Activated naive CD8-positive, alpha-beta T cell treated with anti-CD3 and anti-CD28 coated beads, Interleukin-2, amount 50 U/mL, for 24 hours (primary cell): Measurements from ENCODE around the gene SDF4.

Experiments used
- ATAC-seq: fragments of 150-1000 bp; cut with Tn5 transposase; one replicate; pipeline ENCODE4 v1.10.0; 2021
- DNase-seq: peaks from one replicate; pipeline ENCODE4 v3.0.0; 2021
- H3K27ac Mint-ChIP-seq: one replicate; pipeline ENCODE4 v1.8.0; 2021; ENCODE audit warnings: mild to moderate bottlenecking, mixed read lengths
- H3K27me3 Mint-ChIP-seq: one replicate; pipeline ENCODE4 v1.8.0; 2021; ENCODE audit warnings: mixed read lengths
- H3K36me3 Mint-ChIP-seq: one replicate; pipeline ENCODE4 v1.8.0; 2021; ENCODE audit warnings: low read depth, mixed read lengths
- H3K4me1 Mint-ChIP-seq: one replicate; pipeline ENCODE4 v1.8.0; 2021; ENCODE audit warnings: mixed read lengths
- H3K4me3 Mint-ChIP-seq: one replicate; pipeline ENCODE4 v1.8.0; 2021; ENCODE audit warnings: mild to moderate bottlenecking, moderate library complexity, mixed read lengths
- H3K9me3 Mint-ChIP-seq: one replicate; pipeline ENCODE4 v1.8.0; 2021; ENCODE audit warnings: mixed read lengths

The SDF4 gene

GRCh38 chr1:1232208-1232795 lies 501 bp upstream of the SDF4 start, which contains the start of gene B3GALT6:
B3GALT6 (plus strand) TSS chr1:1232237; CDS start chr1:1232279, 42 bp downstream.
- Mint-ChIP-seq H3K27me3 (no peaks in the 10 kb centered on the region), H3K27ac (peak within 1 kb of the TSS; percentile 84), H3K4me1 (peaks cover 35% of the 10 kb centered on the region), H3K4me3 (peak within 1 kb of the TSS; percentile 89), H3K9me3 (no peaks in the 10 kb centered on the region), H3K36me3 (peaks cover 28% of the 10 kb centered on the region)
- ATAC-seq: no peak
- no peak for DNase-seq

GRCh38 chr1:1230656-1231399 lies 973 bp downstream of the SDF4 start:
- Mint-ChIP-seq H3K9me3 (no peaks in the 10 kb centered on the region), H3K36me3 (peaks cover 28% of the 10 kb centered on the region), H3K4me3 (peak overlapping the region; percentile 89), H3K4me1 (peaks cover 37% of the 10 kb centered on the region), H3K27ac (peak overlapping the region; percentile 84), H3K27me3 (no peaks in the 10 kb centered on the region)
- DNase-seq (peak; percentile 31), ATAC-seq (no peak)

GRCh38 chr1:1229770-1230169 lies 2.0 kb downstream of the SDF4 start:
- ATAC-seq: no peak
- peak overlapping the region; percentile 78 for H3K27ac Mint-ChIP-seq
- H3K4me1 Mint-ChIP-seq: peaks cover 38% of the 10 kb centered on the region

GRCh38 chr1:1228596-1229321 lies 3.0 kb downstream of the SDF4 start:
- Mint-ChIP-seq H3K4me3 (no peak overlapping the region), H3K36me3 (peaks cover 26% of the 10 kb centered on the region), H3K27me3 (no peaks in the 10 kb centered on the region), H3K27ac (no peak overlapping the region), H3K9me3 (no peaks in the 10 kb centered on the region), H3K4me1 (peaks cover 28% of the 10 kb centered on the region)
- ATAC-seq (no peak), DNase-seq (no peak)

More at GRCh38 chr1:1229770-1230169, 2.0 kb downstream of the SDF4 start:
- no peak for DNase-seq
- Mint-ChIP-seq H3K36me3 (peaks cover 31% of the 10 kb centered on the region), H3K9me3 (no peaks in the 10 kb centered on the region), H3K4me3 (peak overlapping the region; percentile 89), H3K27me3 (no peaks in the 10 kb centered on the region)

- H3K36me3 Mint-ChIP-seq: peaks cover 25% of the 10 kb centered on the region
- no peaks in the 10 kb centered on the region for H3K9me3 Mint-ChIP-seq
- no peak overlapping the region for H3K4me3 Mint-ChIP-seq
- H3K4me1 Mint-ChIP-seq: peaks cover 24% of the 10 kb centered on the region
- no peak overlapping the region for H3K27ac Mint-ChIP-seq
- ATAC-seq (no peak), DNase-seq (no peak)
- no peaks in the 10 kb centered on the region for H3K27me3 Mint-ChIP-seq
Observed at GRCh38 chr1:1228187-1228586, 3.6 kb downstream of the SDF4 start.

GRCh38 chr1:1227386-1227785 lies 4.4 kb downstream of the SDF4 start:
- no peaks in the 10 kb centered on the region for H3K27me3 Mint-ChIP-seq
- H3K4me3 Mint-ChIP-seq: no peak overlapping the region
- H3K36me3 Mint-ChIP-seq: peaks cover 31% of the 10 kb centered on the region
- H3K27ac Mint-ChIP-seq: no peak overlapping the region
- DNase-seq: no peak
- no peak for ATAC-seq
- H3K4me1 Mint-ChIP-seq: peaks cover 24% of the 10 kb centered on the region
- no peaks in the 10 kb centered on the region for H3K9me3 Mint-ChIP-seq

GRCh38 chr1:1226566-1227362 lies 5.0 kb downstream of the SDF4 start:
- H3K27me3 Mint-ChIP-seq: no peaks in the 10 kb centered on the region
- H3K27ac Mint-ChIP-seq: no peak overlapping the region
- H3K4me3 Mint-ChIP-seq: no peak overlapping the region
- no peaks in the 10 kb centered on the region for H3K9me3 Mint-ChIP-seq
- peaks cover 24% of the 10 kb centered on the region for H3K4me1 Mint-ChIP-seq
- peaks cover 32% of the 10 kb centered on the region for H3K36me3 Mint-ChIP-seq
- no peak for DNase-seq
- ATAC-seq: no peak

- Mint-ChIP-seq H3K27me3 (no peaks in the 10 kb centered on the region), H3K36me3 (peaks cover 31% of the 10 kb centered on the region), H3K4me3 (no peak overlapping the region), H3K27ac (no peak overlapping the region), H3K4me1 (peaks cover 23% of the 10 kb centered on the region), H3K9me3 (no peaks in the 10 kb centered on the region)
- DNase-seq (no peak), ATAC-seq (no peak)
Observed at GRCh38 chr1:1225913-1226312, 5.9 kb downstream of the SDF4 start.

GRCh38 chr1:1225238-1225845 lies 6.5 kb downstream of the SDF4 start:
- Mint-ChIP-seq H3K4me1 (peaks cover 17% of the 10 kb centered on the region), H3K27me3 (no peaks in the 10 kb centered on the region), H3K36me3 (peaks cover 27% of the 10 kb centered on the region), H3K9me3 (no peaks in the 10 kb centered on the region), H3K27ac (no peak overlapping the region), H3K4me3 (no peak overlapping the region)
- ATAC-seq: no peak
- no peak for DNase-seq

GRCh38 chr1:1223891-1224290 lies 7.9 kb downstream of the SDF4 start:
- H3K27ac Mint-ChIP-seq: no peak overlapping the region
- no peaks in the 10 kb centered on the region for H3K27me3 Mint-ChIP-seq
- H3K36me3 Mint-ChIP-seq: peaks cover 21% of the 10 kb centered on the region
- DNase-seq (no peak), ATAC-seq (no peak)
- H3K4me1 Mint-ChIP-seq: peaks cover 9% of the 10 kb centered on the region
- no peak overlapping the region for H3K4me3 Mint-ChIP-seq
- no peaks in the 10 kb centered on the region for H3K9me3 Mint-ChIP-seq

- DNase-seq (no peak), ATAC-seq (no peak)
- Mint-ChIP-seq H3K36me3 (peaks cover 21% of the 10 kb centered on the region), H3K4me3 (no peak overlapping the region), H3K27ac (no peak overlapping the region), H3K9me3 (no peaks in the 10 kb centered on the region), H3K27me3 (no peaks in the 10 kb centered on the region), H3K4me1 (peaks cover 9% of the 10 kb centered on the region)
Observed at GRCh38 chr1:1223321-1223720, 8.5 kb downstream of the SDF4 start.

- Mint-ChIP-seq H3K4me1 (peaks cover 15% of the 10 kb centered on the region), H3K36me3 (peaks cover 25% of the 10 kb centered on the region), H3K27me3 (no peaks in the 10 kb centered on the region), H3K9me3 (no peaks in the 10 kb centered on the region), H3K27ac (no peak overlapping the region), H3K4me3 (no peak overlapping the region)
- no peak for ATAC-seq
- DNase-seq: no peak
Observed at GRCh38 chr1:1222575-1223225, 9.1 kb downstream of the SDF4 start.

- H3K27me3 Mint-ChIP-seq: no peaks in the 10 kb centered on the region
- DNase-seq: no peak
- H3K9me3 Mint-ChIP-seq: no peaks in the 10 kb centered on the region
- H3K4me1 Mint-ChIP-seq: peaks cover 19% of the 10 kb centered on the region
- no peak overlapping the region for H3K27ac Mint-ChIP-seq
- peaks cover 25% of the 10 kb centered on the region for H3K36me3 Mint-ChIP-seq
- no peak overlapping the region for H3K4me3 Mint-ChIP-seq
- no peak for ATAC-seq
Observed at GRCh38 chr1:1221887-1222574, 9.8 kb downstream of the SDF4 start.
